Measurements from ENCODE around the gene ST7L.

The ST7L gene

GRCh38 chr1:112544011-112544688 is 74.8 kb downstream of the ST7L start:
- no peak for DNase-seq

GRCh38 chr1:112542206-112542973 is 76.6 kb downstream of the ST7L start:
- DNase-seq, result no peak

DNA sequence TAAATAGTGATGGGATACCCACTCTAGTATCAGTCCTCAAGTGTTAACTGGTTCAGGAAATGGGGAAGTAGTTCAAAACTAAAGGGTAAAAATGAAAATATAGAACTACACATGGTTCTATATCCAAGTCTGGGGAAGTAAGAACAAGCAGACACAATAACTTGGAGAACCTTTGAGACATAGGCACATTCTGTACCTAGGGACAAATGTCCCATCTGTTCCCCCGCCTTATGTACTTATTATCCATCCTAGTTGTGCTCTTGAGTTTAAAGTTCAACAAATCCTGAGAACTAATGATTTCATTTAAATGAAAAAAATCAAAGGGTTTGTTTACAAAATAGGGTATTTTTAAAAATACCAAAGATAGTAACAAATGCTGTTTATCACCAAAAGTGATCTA is 77.6 kb downstream of the ST7L start:
- DNase-seq, result no peak

DNA sequence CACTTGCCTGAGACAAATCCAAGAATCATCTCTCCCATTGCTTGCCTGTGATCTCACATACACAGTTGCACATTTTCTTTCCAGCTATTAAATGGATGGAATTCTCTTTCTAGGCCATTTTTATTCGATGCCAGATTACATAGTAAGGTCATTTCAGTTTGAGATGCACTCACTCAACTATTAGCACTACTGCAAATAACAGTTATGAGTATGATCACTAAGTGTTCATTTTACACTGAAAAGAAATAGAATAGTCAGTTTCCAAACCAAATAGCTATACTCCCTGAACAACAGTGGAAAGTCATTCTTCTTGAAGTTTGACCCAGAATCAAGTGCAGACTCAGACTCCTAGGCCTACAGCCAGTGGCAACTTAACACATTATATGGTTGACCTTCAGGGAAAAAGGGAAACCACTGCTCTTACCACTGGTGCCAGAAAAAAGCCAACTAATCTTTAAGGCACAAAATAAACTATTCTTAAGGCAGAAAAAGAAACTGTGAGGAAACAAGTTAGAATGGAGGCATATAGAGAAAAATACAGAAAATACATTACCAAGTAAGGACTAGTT is 78.6 kb downstream of the ST7L start:
- no peak for DNase-seq

DNA sequence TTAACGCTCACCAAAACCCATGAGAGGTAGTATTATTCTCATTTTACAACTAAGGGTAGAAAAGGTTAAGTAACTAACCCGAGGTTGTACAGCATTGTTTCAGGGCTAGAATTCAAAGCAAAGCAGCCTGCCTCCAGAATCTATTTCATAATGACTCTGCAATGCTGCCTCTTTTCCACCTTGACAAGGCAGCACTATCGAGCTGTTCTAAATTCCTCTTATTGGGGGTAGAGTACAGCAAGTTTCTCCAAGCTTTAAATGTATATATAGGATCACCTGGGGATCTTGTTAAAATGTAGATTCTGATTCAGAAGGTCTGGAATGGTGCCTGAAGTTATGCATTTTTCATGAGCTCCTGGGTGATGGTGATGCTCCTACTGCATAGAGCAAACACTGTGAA is 80.1 kb downstream of the ST7L start:
- no peak for DNase-seq

DNA sequence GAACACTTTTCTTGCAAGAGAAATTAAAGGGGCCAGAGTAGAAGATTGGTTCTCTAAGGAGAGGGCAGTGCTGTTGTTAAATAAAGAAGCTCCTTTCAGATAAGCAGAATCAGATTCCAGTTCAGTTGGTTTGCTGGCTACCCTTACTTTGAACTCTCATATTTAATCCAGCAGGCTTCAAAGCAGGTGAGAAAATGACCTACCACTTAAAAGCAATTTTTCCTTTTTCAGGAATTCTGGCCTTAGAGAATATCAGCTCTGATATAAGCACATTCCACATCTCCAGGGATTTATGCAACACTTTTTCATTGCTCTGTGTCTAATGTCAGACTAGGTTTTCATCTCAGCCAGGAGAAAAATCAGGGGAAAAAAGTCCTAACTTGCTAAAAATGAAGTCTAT is 81.5 kb downstream of the ST7L start:
- no peak for DNase-seq

GRCh38 chr1:112536561-112536960 is 82.4 kb downstream of the ST7L start:
- no peak for DNase-seq

- no peak for DNase-seq
These were observed 85.9 kb downstream of the ST7L start for GRCh38 chr1:112533029-112533428.

DNA sequence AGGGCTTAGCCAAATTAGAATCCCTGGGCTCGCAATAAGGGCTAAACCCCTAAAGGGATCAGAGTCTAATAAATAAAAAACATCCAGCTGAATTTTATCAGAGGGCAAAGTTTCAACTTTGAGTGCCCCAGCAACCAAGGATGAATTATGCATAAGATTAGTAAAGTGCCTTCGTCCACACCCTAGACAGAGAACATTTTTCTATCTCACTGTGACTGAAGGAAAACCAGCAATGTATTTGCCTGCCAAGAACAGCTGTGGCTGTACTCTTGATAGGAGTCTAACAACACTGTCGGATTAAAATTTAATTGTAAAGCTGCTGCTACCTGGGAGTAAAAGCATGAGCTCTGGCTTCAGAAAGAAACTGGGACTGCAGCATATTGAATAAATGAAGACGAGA is 86.9 kb downstream of the ST7L start:
- no peak for DNase-seq

- DNase-seq, result no peak
These were observed 88.1 kb downstream of the ST7L start for GRCh38 chr1:112530832-112531231.

DNA sequence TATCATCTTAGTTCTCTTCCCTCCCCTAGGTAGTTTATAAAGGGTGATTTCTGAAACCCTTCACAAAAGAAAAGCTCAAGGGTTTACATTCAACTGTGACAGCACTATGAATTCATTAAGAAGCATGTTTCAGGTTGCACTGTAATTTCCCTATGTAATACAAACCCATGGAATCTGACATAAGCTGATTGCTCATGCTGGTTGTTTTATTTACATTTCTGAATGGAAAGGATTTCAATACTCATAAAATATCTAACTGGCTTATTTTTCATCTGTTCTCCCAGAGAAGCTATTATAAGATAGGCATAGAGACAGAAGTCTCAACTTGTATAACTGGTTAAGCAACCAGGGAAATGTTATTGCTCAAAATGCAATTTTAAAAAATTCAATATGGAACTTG is 89.6 kb downstream of the ST7L start:
- no peak for DNase-seq

DNA sequence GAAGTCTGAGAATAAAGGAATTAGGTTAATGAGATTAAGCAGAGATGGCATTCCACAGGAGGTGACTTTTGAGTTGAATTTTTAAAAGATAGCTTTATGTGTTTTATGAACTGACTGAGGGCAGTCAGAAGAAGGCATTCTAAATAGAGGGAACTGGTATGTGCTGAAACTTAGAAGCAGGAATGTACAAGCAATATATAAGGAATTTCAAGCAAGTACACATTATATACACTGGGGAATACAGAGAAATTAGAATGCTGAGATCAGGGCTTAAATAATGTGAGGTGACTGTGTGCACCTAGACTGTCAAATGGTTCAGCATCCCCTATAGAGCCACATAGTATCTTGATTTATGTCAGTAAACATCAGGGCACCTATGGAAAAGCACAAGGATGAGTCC is 90.9 kb downstream of the ST7L start:
- DNase-seq, result no peak

DNA sequence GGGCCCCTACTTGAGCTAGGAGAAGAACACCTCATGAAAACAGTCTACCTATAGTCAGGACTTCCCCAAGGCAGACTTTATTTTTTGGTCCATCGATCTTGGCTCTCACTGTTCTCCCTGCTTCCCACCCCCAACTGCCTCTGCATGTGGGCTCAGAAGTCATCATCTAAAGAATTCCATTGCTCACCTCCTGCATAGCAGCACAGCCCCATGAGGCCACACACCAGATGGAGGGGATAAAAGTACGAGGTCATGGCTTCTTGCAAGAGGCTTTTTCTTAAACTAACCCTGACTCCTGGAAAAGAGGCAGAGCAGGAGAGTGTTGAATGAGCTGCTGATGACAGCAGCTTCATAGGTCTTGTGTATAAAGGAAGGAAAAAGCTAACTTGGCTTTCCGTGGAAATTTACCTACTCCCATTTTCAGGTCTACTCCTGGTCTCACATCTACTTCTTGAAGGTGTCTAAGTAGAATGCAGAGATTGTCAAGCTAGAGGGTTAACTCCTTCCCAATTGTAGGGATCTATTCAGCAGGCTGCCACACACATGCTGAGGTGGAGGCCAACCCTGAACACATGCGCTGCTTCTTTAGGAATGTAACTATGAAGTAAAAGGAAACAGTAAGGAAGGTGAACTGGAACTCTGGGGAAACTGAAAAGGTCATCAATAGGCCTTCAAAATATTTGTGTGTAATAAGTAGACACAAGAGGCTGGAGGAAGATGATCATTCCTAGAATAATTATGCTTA is 91.5 kb downstream of the ST7L start:
- no peak for DNase-seq

GRCh38 chr1:112524986-112525385 is 94.0 kb downstream of the ST7L start:
- no peak for DNase-seq

GRCh38 chr1:112524251-112524650 is 94.7 kb downstream of the ST7L start:
- DNase-seq, result no peak

DNA sequence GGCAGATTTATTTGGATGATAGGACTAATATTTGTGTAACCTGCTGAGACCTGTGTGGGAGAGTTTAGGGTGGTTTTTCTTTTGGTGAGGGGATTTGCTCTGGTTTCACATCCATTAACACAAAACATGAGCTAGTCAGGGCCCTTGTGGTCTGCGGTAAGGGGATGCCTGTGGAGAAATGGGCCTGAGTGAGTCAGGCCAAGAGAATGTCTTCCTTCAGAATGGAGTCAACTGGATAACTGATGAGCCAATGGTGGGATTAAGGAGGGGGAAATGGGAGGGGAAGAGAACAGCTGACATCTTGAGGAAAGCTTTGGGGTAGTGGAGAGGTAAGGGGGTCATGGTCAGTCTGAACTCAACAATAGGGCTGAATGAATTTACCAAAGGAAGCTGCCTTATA is 96.3 kb downstream of the ST7L start:
- DNase-seq, result no peak

DNA sequence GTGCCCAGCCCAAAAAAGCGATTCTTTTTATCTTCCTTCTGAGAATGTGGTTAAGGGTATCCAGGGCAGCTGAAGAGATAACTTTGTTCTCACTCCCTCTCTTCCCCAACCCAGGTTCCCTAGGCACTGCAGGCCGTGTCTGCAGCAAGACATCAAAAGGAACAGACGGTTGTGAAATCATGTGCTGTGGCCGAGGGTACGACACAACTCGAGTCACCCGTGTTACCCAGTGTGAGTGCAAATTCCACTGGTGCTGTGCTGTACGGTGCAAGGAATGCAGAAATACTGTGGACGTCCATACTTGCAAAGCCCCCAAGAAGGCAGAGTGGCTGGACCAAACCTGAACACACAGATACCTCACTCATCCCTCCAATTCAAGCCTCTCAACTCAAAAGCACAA is 98.8 kb downstream of the ST7L start:
- DNase-seq, result no peak

DNA sequence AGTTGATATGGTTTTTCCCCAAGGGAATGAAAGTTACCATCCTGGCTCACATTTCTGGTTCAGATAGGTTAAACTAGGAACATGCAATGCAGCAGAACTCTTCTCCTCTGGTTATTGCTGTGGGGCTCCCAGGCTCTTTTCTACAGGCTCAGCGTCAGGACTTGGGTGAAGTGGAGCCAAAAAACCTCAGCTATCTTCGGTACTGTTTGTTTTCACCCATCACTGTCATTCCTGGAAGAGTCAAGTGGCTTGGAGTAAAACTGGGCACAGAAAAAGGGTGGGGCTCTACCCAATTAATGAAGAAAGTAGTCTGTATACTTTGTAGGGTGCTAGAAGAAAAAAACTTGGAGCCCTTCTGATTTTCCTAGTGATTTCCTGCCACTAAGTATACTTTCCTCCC is 100.8 kb downstream of the ST7L start:
- DNase-seq, result no peak

GRCh38 chr1:112517646-112518045 is 101.3 kb downstream of the ST7L start:
- DNase-seq, result no peak

GRCh38 chr1:112517231-112517630 is 101.7 kb downstream of the ST7L start:
- no peak for DNase-seq

GRCh38 chr1:112516141-112516540 is 102.8 kb downstream of the ST7L start:
- DNase-seq, result no peak

DNA sequence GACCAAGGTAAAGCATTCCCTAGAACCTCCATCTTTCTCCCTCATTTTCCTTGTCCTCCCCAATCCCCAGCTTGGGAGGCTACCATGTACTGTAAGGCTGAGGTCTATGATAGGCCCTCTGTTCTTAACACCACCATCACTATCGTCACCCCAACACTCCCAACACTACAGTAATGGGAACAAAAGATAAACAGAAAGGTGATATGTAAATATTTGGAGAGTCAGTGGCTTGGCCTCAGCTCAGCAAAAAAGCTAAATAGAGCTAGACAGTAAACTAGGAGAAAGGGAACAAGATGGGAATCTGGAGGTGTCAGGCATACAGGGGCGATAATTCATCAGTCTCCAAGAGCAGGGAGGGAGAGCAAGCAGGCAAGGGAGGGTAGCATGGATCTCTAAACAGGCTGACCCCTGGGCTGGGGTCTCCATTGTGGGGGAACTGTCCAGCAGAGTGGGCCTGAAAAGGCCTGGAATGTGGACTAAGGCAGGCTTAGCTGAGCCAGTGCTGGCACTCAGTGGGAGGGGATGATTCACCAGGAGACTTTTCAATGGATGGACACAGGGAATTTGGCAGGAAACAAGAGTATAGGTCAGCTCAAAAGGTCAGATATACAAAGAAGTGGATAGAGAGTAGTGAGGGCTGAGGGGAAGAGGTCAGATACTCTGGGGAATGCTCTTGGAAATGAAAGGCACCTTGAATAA is 103.5 kb downstream of the ST7L start:
- no peak for DNase-seq

- DNase-seq, result no peak
These were observed 104.0 kb downstream of the ST7L start for GRCh38 chr1:112514901-112515300.

All from CD4-positive, alpha-beta T cell treated with Interleukin-1 beta for 1 hour (primary cell).